ENCODE data around the gene SEC14L2.
A peak's percentile ranks its signal among the peaks of the same experiment; 100 is the strongest.
"Not testable (repeated sequence)": the region's sequence is repeated elsewhere in the genome, so short reads cannot be mapped to it uniquely, and the experiment has no call there.

SEC14L2 gene

GRCh38 chr22:30455075-30455840 is 58.4 kb downstream of the SEC14L2 start:
- Mint-ChIP-seq H3K27me3 (peaks cover 41 to 52% of the 10 kb centered on the region in 2 donors), H3K4me1 (no peaks in the 10 kb centered on the region), H3K27ac (no peak overlapping the region), H3K9me3 (no peaks in the 10 kb centered on the region), H3K4me3 (no peak overlapping the region), H3K36me3 (no peaks in the 10 kb centered on the region)
- ATAC-seq (replicated peaks) (no peak), DNase-seq (no peak)

- DNase-seq (no peak), ATAC-seq (replicated peaks) (no peak)
- Mint-ChIP-seq H3K27ac (peak overlapping the region; percentile 20), H3K9me3 (no peaks in the 10 kb centered on the region), H3K36me3 (no peaks in the 10 kb centered on the region), H3K27me3 (peaks cover 28 to 42% of the 10 kb centered on the region in 2 donors), H3K4me1 (peaks cover 0 to 2% of the 10 kb centered on the region in 2 donors), H3K4me3 (no peak overlapping the region)
Observed at GRCh38 chr22:30457981-30458380, 61.2 kb downstream of the SEC14L2 start.

DNA sequence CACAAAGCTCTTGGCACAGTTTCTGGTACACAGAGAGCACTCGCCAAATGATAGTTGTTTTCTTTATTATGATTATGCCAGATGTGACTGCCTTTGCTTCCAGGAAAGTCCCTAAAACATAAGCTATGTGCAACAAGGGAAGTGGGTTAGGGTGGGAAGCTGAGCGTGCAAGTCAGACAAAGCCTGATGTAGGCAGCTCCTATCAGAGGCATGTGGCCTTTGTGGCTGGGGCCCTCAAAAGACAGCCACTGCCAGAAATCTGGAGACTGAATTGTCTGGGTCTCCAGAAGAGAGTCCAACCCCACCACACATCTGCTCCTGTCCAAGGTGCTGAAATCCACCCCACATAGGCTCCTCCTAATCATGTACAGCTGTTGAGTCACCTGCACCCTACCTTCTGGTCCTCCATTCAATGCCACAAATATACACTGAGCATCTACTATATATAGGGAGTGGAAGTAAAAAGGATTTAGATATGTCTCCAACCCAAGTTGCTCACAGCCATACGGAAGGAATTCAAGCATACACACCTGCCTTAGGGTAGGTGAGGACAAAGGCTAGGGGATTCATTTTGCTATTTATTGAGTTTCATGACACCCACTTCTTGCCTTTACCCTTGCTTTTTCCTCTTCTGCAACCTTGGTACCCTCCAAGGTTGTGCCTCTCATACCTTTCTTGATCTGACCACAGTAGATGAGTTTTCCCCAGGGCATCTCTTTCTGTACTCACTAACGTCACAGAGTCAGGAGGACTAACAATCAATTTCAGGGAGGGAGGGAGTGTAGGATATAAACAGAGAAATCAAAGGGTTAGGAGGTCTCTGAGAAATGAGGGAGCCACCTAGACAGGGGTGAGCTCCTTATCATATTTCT is 62.6 kb downstream of the SEC14L2 start:
- Mint-ChIP-seq H3K27ac (no peak overlapping the region), H3K4me1 (peaks cover 0 to 2% of the 10 kb centered on the region in 2 donors), H3K4me3 (no peak overlapping the region), H3K36me3 (no peaks in the 10 kb centered on the region), H3K9me3 (no peaks in the 10 kb centered on the region), H3K27me3 (peaks cover 24 to 42% of the 10 kb centered on the region in 2 donors)
- peak; percentile 49 to 71 for ATAC-seq (replicated peaks)
- DNase-seq: no peak

DNA sequence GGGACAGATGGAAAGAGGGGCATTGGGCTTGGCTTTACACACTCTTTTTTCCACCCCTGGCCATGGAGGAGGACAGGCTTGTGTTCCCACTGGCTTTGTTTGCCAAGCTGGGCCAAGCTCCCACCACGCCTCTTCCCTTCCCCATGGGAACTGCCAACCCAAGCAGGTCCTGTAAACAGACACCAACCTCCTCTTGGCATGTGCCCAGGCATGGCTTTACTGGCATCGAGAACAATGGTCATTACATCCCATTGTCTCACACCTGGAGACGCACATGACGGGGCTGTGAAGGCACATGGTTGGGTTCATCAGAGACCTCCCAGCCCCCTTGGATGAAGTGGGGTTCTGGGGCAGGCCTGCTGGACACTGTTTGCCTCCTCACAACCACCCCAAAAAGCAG is 63.3 kb downstream of the SEC14L2 start:
- no peak for ATAC-seq (replicated peaks)
- H3K27me3 Mint-ChIP-seq: peaks cover 31 to 47% of the 10 kb centered on the region in 2 donors
- no peak overlapping the region for H3K27ac Mint-ChIP-seq
- H3K36me3 Mint-ChIP-seq: no peaks in the 10 kb centered on the region
- H3K4me3 Mint-ChIP-seq: no peak overlapping the region
- H3K9me3 Mint-ChIP-seq: peaks cover 4 to 5% of the 10 kb centered on the region in 2 donors
- DNase-seq: no peak
- H3K4me1 Mint-ChIP-seq: peaks cover 0 to 2% of the 10 kb centered on the region in 2 donors

DNA sequence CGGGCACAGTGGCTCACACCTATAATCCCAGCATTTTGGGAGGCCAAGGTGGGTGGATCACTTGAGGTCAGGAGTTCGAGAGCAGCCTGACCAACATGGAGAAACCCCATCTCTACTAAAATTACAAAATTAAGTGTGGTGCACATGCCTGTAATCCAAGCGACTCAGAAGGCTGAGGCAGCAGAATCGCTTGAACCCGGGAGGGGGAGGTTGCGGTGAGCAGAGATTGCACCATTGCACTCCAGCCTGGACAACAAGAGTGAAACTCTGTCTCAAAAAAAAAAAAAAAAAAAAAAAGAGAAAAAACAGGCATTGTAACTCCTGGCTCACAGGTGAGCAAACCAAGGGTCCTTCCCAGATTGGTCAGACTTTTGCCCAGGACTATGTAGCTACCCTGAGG is 63.7 kb downstream of the SEC14L2 start:
- not testable (repeated sequence) for H3K4me3 Mint-ChIP-seq, H3K9me3 Mint-ChIP-seq

DNA sequence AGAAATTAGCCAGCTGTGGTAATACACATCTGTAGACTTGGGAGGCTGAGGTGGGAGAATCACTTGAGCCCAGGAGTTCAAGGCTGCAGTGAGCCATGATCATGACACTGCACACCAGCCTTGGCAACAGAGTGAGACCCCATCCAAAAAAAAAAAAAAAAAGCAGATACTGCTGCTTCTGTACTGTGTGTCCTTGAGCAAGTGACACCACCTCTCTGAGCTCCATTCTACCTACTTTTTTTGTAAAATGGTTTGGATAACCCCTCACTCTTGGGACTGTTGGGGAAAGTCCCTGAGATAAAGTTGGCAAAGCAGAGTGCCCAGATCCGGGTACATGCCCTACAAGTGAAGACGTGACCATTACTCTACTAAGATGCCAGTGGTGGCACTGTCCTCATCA is 72.3 kb downstream of the SEC14L2 start:
- Mint-ChIP-seq H3K9me3 (peaks cover 6 to 7% of the 10 kb centered on the region in 2 donors), H3K27ac (no peak overlapping the region), H3K36me3 (no peaks in the 10 kb centered on the region), H3K27me3 (peaks cover 42 to 47% of the 10 kb centered on the region in 2 donors), H3K4me3 (no peak overlapping the region), H3K4me1 (no peaks in the 10 kb centered on the region)
- ATAC-seq (replicated peaks) (no peak), DNase-seq (no peak)

More for the DNA sequence above, 63.7 kb downstream of the SEC14L2 start:
- H3K4me1 Mint-ChIP-seq; H3K36me3 Mint-ChIP-seq; DNase-seq; ATAC-seq (replicated peaks); H3K27ac Mint-ChIP-seq: not testable (repeated sequence)
- H3K27me3 Mint-ChIP-seq: peaks cover 35 to 51% of the 10 kb centered on the region in 2 donors

GRCh38 chr22:30470655-30471054 is 73.8 kb downstream of the SEC14L2 start:
- no peaks in the 10 kb centered on the region for H3K36me3 Mint-ChIP-seq
- no peak overlapping the region for H3K4me3 Mint-ChIP-seq
- no peaks in the 10 kb centered on the region for H3K9me3 Mint-ChIP-seq
- DNase-seq (no peak), ATAC-seq (replicated peaks) (no peak)
- no peaks in the 10 kb centered on the region for H3K4me1 Mint-ChIP-seq
- no peak overlapping the region for H3K27ac Mint-ChIP-seq
- H3K27me3 Mint-ChIP-seq: peaks cover 34 to 42% of the 10 kb centered on the region in 2 donors

- Mint-ChIP-seq H3K27me3 (peaks cover 34 to 38% of the 10 kb centered on the region in 2 donors), H3K36me3 (no peaks in the 10 kb centered on the region), H3K4me1 (no peaks in the 10 kb centered on the region), H3K9me3 (no peaks in the 10 kb centered on the region), H3K4me3 (no peak within 1 kb of the TSS), H3K27ac (no peak within 1 kb of the TSS)
- ATAC-seq (replicated peaks) (no peak), DNase-seq (no peak)
Observed at GRCh38 chr22:30471616-30472318, 74.9 kb downstream of the SEC14L2 start, which contains the start of gene SEC14L3. TSS of gene SEC14L3 (minus strand) at chr22:30472017. CDS start at chr22:30471958, 59 bp downstream.

DNA sequence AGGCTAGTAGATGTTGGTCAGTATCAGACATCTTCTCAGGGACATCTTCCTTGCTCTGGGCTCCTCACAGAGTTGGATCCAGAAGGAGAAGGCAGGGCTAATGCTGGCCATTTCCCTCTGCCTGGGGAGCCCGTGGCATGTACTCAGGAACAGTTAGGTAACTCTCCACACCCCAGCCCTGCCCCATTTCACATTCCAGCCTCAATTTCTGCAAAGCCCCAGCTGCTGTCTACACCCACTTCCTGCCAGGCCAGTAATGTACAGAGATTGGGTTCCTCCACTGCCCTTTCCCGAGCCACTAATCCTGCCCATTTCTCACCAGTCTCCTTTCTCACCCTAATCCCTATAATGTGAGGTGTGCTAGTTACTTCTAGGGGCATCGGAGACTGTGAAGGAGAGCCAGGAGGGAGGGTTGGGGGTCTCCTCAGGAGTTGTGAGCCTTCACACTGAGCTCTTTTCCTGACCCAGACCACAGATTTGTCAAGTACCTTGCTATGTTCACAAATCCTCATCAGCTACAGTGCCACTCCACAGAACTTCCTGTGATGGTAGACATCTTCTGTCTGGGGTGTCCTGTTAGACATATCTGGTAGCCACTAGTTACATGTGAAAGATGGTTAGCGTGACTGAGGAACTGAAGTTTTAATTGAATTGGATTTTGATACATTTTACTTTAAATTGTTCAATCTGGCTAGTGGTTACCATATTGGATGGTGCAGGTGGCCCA is 76.3 kb downstream of the SEC14L2 start:
- Mint-ChIP-seq H3K27me3 (peaks cover 34 to 46% of the 10 kb centered on the region in 2 donors), H3K4me3 (no peak overlapping the region), H3K4me1 (no peaks in the 10 kb centered on the region), H3K36me3 (no peaks in the 10 kb centered on the region), H3K27ac (no peak overlapping the region), H3K9me3 (no peaks in the 10 kb centered on the region)
- DNase-seq: no peak
- no peak for ATAC-seq (replicated peaks)

DNA sequence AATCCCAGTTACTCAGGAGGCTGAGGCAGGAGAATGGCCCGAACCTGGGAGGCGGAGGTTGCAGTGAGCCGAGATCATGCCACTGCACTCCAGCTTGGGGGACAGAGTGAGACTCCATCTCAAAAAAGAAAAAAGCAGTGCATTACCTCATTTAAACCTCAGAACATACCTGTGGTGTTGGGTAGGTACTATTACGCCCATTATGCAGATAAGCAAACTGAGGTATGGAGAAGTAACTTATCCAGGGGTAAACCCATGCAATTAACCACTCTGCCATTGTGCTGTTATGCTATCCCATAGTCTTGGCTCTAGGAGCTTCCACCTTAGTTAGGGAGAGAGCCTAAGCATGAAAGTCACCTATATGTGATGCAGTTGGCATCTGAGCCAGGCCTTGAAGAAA is 77.3 kb downstream of the SEC14L2 start:
- Mint-ChIP-seq H3K4me3 (no peak overlapping the region), H3K9me3 (no peaks in the 10 kb centered on the region), H3K36me3 (no peaks in the 10 kb centered on the region), H3K27me3 (peaks cover 27 to 46% of the 10 kb centered on the region in 2 donors), H3K27ac (no peak overlapping the region), H3K4me1 (no peaks in the 10 kb centered on the region)
- ATAC-seq (replicated peaks) (no peak), DNase-seq (no peak)
